Effector memory CD4-positive, alpha-beta T cell (primary cell): ENCODE results near the gene SAMD11.

ENCODE experiments used
- DNase-seq, 3 donors: peaks; one replicate each; pipeline ENCODE4 v3.0.0-alpha.2; 2020
- H3K27ac ChIP-seq: 2 replicates; pipeline ENCODE4 v1.7.0; 2013; ENCODE audit warnings: mild to moderate bottlenecking, low read length, moderate library complexity; ENCODE audit not compliant: insufficient read depth, poor library complexity, severe bottlenecking
- H3K27me3 ChIP-seq: replicated peaks from 2 replicates; pipeline ENCODE4 v1.7.0; 2013; ENCODE audit warnings: mild to moderate bottlenecking, low read length; ENCODE audit not compliant: insufficient read depth, control insufficient read depth, poor library complexity, severe bottlenecking
- H3K36me3 ChIP-seq: 2 replicates; pipeline ENCODE4 v1.7.0; 2013; ENCODE audit warnings: mild to moderate bottlenecking, low read length, moderate library complexity; ENCODE audit not compliant: control insufficient read depth, insufficient read depth
- H3K4me1 ChIP-seq: 2 replicates; pipeline ENCODE4 v1.7.0; 2013; ENCODE audit warnings: low read length, mild to moderate bottlenecking; ENCODE audit not compliant: control insufficient read depth, insufficient read depth, poor library complexity, severe bottlenecking
- H3K4me3 ChIP-seq: 2 replicates; pipeline ENCODE4 v1.7.0; 2013; ENCODE audit warnings: low read length, low read depth, mild to moderate bottlenecking; ENCODE audit not compliant: insufficient read depth, poor library complexity, severe bottlenecking
- H3K9me3 ChIP-seq: 2 replicates; pipeline ENCODE4 v1.7.0; 2013; ENCODE audit warnings: mild to moderate bottlenecking, low read length, moderate library complexity; ENCODE audit not compliant: control insufficient read depth

SAMD11 gene

DNA sequence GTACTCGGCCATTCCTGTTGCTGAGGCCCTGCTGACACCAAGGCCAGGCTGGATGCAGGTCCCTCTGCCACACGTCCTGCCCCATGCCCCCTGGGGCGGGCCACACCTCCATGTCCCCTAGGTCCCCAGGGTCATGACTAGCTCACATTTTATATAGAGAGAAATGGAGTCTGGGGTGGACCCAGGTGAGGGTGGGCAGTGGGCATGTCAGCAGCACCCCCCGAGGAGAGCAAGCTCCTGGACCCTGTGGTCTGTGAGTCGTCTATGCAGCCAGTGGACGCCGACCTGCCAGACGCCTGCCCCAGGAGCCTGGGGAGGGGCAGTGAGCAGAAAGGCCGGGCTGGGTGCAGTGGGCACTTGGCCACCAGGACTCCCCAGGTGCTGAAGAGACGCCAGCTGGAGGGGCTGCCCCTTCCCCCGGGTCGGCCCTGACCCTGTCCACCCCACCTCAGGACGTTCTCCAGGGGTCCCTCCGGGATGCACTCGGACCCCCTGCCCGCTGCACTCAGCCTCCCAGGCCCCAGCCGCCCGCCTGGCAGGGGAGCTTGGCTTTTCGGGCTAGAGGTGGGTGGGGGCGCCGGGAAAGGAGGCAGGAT lies 15.9 kb downstream of the SAMD11 start:
- Histone ChIP-seq H3K4me1 (peaks cover 28% of the 10 kb centered on the region), H3K27me3 (peaks cover 55% of the 10 kb centered on the region), H3K9me3 (no peaks in the 10 kb centered on the region), H3K36me3 (no peaks in the 10 kb centered on the region), H3K4me3 (no peak overlapping the region), H3K27ac (no peak overlapping the region)
- no peak for DNase-seq

DNA sequence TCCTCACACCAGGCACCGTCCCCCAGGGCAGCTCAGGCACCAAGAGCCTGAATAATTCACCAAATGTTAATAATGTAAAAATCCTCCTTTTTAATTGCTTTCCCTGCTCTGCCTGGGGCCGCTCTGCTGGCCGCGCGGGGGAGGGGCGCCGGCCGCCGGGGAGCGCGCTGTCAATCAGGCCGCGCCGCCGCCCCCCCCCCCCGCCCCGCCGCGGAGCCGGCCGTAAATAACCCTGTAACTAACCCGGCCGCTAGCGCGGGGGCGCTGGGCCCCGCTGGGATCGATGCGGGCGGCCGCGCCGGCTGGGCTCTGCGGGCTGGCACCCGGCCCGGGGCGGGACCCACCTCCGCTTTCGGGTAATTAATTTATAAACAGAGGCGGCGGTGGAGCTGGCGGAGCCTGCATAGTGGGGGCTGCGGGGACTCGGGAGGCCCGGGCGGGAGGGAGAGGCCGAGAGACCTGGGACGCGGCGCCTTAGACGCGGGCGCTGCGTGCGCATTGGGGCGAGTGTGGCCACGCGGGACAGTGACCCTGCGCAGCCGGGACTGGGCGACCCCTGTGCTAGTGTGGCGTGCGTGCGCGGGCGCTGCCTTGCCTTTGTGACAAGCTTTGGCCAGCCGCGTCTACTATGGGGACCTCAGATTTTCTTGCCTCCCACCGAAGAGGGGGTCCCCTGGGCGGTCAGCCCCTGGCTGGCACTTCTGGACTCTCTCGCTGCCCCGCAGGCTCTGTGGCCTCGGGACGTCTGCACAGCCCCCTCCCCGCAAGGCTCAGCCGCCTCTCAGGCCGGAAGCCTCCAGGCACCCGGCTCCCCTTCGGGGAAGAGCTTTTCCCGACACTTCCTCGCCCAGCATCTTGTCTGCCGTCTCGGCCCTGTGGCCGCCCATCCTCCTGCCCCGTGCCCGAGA lies 16.6 kb downstream of the SAMD11 start:
- Histone ChIP-seq H3K4me1 (peaks cover 28% of the 10 kb centered on the region), H3K9me3 (no peaks in the 10 kb centered on the region), H3K4me3 (peak overlapping the region; percentile 57), H3K36me3 (peaks cover 3% of the 10 kb centered on the region), H3K27me3 (peaks cover 49% of the 10 kb centered on the region), H3K27ac (no peak overlapping the region)
- DNase-seq = no peak

DNA sequence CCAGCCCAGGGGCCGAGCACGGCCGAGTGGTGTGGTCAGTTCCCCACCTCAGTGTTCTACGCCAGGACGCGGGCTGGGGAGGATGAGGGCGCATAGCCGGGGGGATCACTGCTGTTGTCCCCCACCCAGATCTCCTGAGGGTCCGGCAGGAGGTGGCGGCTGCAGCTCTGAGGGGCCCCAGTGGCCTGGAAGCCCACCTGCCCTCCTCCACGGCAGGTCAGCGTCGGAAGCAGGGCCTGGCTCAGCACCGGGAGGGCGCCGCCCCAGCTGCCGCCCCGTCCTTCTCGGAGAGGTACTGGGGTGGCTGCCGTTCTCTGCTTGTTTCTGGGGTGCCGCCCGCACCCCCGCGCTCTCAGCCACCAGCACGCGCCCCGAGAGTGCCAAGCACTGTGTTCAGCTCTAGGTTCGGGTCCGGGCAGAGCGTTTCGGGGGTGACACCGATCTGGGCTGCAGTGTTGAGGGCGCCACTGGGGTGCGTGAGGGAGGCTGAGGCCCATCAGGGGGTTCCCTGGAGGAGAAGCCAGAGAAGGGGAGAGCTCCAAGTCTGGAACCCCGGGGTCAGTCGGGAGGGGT lies 17.4 kb downstream of the SAMD11 start:
- no peak for DNase-seq
- Histone ChIP-seq H3K9me3 (no peaks in the 10 kb centered on the region), H3K4me1 (peaks cover 28% of the 10 kb centered on the region), H3K36me3 (peaks cover 11% of the 10 kb centered on the region), H3K4me3 (peak overlapping the region; percentile 57), H3K27ac (no peak overlapping the region), H3K27me3 (peaks cover 42% of the 10 kb centered on the region)

DNA sequence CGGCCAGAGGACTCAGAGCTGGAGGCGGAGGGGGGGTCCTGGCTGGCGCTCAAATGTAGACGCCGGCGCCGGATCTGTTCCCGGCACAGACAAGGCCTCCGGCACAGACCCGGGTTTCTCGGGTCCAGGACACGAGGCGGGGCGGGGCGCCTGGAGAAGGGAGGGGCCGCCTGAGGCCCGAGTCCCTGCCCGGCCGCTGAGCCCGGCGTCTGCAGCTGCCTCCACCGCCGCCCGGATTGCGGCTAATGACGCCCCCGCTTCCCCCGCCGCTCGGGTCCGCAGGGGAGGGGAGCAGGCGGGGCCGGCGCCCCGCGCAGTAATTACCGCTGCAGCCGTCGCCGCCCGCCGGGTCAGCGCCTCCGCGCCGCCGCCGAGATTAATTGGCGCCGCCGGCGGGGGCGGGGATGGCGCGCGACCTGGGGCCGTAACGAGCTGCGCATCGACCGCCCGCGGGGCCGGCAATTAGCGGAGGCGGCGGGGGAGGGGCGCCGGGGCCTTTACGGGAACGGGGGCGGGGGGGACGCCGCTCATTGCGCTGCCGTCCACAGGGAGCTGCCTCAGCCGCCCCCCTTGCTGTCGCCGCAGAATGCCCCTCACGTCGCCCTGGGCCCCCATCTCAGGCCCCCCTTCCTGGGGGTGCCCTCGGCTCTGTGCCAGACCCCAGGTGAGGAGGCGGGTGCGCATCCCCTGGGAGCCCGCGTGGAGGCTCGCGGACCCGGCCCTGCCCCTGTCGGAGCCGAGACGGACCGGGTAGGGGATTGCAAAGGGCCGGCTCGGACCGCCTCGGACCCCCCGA lies 18.1 kb downstream of the SAMD11 start:
- Histone ChIP-seq H3K27ac (no peak overlapping the region), H3K9me3 (no peaks in the 10 kb centered on the region), H3K4me3 (peak overlapping the region; percentile 57), H3K27me3 (peaks cover 41% of the 10 kb centered on the region), H3K36me3 (peaks cover 12% of the 10 kb centered on the region), H3K4me1 (peaks cover 28% of the 10 kb centered on the region)
- DNase-seq = no peak

DNA sequence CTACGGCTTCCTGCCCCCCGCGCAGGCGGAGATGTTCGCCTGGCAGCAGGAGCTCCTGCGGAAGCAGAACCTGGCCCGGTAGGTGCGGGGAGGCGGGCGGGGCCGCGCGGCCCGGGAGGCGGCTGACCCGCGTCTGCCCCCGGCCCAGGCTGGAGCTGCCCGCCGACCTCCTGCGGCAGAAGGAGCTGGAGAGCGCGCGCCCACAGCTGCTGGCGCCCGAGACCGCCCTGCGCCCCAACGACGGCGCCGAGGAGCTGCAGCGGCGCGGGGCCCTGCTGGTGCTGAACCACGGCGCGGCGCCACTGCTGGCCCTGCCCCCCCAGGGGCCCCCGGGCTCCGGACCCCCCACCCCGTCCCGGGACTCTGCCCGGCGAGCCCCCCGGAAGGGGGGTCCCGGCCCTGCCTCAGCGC lies 18.7 kb downstream of the SAMD11 start:
- Histone ChIP-seq H3K9me3 (no peaks in the 10 kb centered on the region), H3K27me3 (peaks cover 41% of the 10 kb centered on the region), H3K4me1 (peaks cover 28% of the 10 kb centered on the region), H3K27ac (no peak overlapping the region), H3K36me3 (peaks cover 17% of the 10 kb centered on the region), H3K4me3 (peak overlapping the region; percentile 57)
- DNase-seq = no peak

DNA sequence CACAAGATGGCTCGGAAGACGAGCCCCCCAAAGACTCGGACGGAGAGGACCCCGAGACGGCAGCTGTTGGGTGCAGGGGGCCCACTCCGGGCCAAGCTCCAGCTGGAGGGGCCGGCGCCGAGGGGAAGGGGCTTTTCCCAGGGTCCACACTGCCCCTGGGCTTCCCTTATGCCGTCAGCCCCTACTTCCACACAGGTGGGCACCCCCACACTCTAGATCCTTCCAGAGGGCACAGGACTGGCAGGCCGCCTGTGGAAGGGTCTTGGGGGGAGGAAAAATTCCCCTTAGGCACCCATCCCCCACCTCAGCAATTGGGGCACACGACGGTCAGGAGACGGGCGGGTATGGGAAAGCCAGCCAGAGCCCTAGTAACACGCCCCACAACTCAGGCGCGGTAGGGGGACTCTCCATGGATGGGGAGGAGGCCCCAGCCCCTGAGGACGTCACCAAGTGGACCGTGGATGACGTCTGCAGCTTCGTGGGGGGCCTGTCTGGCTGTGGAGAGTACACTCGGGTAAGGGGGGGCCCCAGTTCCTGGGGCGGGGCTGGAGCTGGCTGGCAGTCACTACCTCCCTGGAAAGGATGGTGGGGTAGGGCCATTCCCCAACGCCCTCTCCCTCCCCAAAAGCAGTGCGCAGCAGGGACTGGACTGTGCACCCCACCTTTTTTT lies 19.3 kb downstream of the SAMD11 start:
- no peak for DNase-seq
- peaks cover 41% of the 10 kb centered on the region for H3K27me3 ChIP-seq
- H3K36me3 ChIP-seq = peaks cover 23% of the 10 kb centered on the region
- H3K4me3 ChIP-seq = no peak overlapping the region
- H3K4me1 ChIP-seq = peaks cover 28% of the 10 kb centered on the region
- H3K27ac ChIP-seq = no peak overlapping the region
- H3K9me3 ChIP-seq = no peaks in the 10 kb centered on the region

DNA sequence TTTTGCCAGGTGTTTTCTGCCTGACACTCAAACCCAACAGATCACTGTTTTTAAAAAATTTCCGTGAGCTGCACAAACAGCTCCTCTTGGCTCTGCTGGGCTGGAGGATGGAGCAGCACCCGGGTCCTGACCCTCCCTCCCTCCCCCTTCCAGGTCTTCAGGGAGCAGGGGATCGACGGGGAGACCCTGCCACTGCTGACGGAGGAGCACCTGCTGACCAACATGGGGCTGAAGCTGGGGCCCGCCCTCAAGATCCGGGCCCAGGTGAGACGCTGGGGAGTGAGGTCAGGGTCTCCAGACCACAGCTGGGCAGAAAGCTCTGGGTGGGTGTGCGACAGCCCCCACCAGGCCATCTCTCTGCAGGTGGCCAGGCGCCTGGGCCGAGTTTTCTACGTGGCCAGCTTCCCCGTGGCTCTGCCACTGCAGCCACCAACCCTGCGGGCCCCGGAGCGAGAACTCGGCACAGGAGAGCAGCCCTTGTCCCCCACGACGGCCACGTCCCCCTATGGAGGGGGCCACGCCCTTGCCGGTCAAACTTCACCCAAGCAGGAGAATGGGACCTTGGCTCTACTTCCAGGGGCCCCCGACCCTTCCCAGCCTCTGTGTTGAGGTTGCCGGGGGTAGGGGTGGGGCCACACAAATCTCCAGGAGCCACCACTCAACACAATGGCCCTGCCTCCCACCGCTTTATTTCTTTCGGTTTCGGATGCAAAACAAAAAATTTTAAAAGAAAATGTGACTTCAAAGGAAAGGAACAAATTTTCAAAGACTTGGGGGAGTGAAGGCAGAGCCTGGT lies 20.0 kb downstream of the SAMD11 start:
- H3K4me1 ChIP-seq = peaks cover 28% of the 10 kb centered on the region

DNA sequence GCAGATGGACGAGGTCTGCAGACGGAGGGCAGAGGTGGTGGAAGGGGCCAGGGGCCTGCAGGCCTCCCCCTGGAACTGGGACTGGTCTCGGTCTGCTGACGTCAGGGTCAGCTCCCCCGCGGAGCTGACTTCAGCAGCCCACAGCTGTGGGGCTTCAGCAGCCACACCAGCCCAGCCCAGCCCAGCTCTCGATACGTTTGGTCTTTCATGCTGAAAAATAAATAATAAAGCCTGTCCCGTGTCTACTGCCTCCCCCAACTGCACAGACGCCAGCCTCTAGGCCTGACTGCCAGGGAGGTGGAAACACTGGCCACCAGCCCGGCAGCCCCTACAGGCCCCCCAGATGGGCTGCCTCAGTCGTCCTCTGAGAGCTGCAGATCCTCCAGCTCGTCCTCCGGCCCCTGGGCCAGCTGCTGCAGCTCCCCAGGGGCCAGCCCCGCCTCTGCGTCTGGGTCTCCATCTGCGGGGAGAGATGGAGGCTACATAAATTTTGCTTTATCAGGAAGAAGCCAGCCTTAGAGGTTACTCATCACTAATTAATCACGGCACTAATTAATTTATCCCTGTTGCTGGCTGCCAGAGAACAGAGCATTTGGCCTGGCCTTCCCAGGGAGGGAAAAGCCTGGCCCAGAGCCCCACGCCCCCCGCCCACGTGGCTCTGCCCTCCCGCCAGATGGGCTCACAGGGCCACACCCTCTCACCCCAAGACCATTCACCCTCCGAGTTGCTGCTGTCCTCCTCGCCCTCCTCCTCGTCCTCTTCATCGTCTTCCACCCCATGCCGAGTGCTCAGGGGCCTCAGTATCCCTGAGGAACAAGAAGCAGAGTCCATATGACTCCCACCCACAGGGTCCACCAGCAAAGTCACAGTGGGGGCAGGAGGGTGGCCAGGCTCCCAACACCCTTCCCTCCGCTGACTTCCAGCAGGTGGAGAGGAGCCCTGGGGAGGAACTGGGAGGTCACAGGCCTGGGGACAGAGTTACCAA lies 20.9 kb downstream of the SAMD11 start:
- peaks cover 33% of the 10 kb centered on the region for H3K27me3 ChIP-seq
- peaks cover 28% of the 10 kb centered on the region for H3K4me1 ChIP-seq
- DNase-seq = no peak
- H3K27ac ChIP-seq = no peak overlapping the region
- H3K4me3 ChIP-seq = no peak overlapping the region
- no peaks in the 10 kb centered on the region for H3K9me3 ChIP-seq
- H3K36me3 ChIP-seq = peaks cover 39% of the 10 kb centered on the region

More for the DNA sequence above, 20.0 kb downstream of the SAMD11 start:
- Histone ChIP-seq H3K36me3 (peaks cover 30% of the 10 kb centered on the region), H3K4me3 (no peak overlapping the region), H3K27me3 (peaks cover 41% of the 10 kb centered on the region), H3K27ac (no peak overlapping the region), H3K9me3 (no peaks in the 10 kb centered on the region)
- no peak for DNase-seq
